ENCODE measurements around the gene ELMO1. TPM values are rescaled to one million over a fixed set of nuclear protein-coding genes. Genes with fewer than 3 reads are reported as not detected.

ELMO1 gene
- total RNA-seq, 1 experiment from 2014 or later: 1.1 TPM

DNA sequence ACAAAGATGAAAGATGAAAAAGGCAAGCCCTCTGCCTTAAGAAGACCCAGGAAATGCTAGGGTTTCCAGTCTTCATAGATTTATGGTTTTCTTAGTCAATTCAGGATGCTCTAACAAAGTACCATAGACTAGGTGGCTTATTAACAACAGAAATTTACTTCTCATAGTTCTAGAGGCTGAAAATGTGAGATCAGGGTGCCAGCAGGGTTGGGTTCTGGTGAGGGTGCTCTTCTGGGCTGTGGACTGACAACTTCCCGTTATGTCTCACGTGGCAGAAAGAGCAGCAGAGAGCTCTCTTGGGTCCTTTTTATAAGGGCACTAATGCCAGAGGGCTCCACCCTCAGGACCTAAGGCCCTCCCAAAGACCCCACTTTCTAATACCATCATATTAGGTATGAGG, 23.7 kb downstream of the ELMO1 start:
- Histone ChIP-seq H3K9me3 (ENCODE audit: control insufficient read depth in 1 of 2, insufficient read depth in 1 of 2, low read depth in 1 of 2, low read length in 2 of 2) (no peaks in the 10 kb centered on the region), H3K36me3 (ENCODE audit: control insufficient read depth in 1 of 2, insufficient read depth in 2 of 2, low read length in 2 of 2) (no peaks in the 10 kb centered on the region), H3K27ac (ENCODE audit: low read depth, low read length) (no peak overlapping the region), H3K9me2 (ENCODE audit: insufficient read depth) (no peaks in the 10 kb centered on the region), H2AFZ (ENCODE audit: low read depth, low read length, poor library complexity, severe bottlenecking) (no peak overlapping the region), H3K4me2 (ENCODE audit: low read length) (no peak overlapping the region), H3K4me3 (replicated peaks in 1 of 2; ENCODE audit: low read depth in 1 of 2, low read length in 2 of 2) (no peak overlapping the region), H3K27me3 (ENCODE audit: insufficient read depth, low read length) (peaks cover 57% of the 10 kb centered on the region), H3K79me2 (ENCODE audit: insufficient read depth, low read length) (no peaks in the 10 kb centered on the region), H3K9ac (ENCODE audit: low read length) (no peak overlapping the region), H3K4me1 (ENCODE audit: control insufficient read depth in 1 of 2, insufficient read depth in 2 of 2, low read length in 2 of 2) (no peaks in the 10 kb centered on the region), H4K20me1 (ENCODE audit: insufficient read depth) (no peaks in the 10 kb centered on the region)
- CTCF ChIA-PET: no interaction called here
- TF ChIP-seq ZNF274 (IDR thresholded peaks at IDR 0.05; ENCODE audit: low read depth, low read length) (no peak), POLR2A (IDR thresholded peaks at IDR 0.05; ENCODE audit: borderline replicate concordance, extremely low read depth, insufficient read depth, insufficient read length) (no peak), SIN3A (IDR thresholded peaks at IDR 0.05; ENCODE audit: low read depth) (no peak), SRF (IDR thresholded peaks at IDR 0.05; ENCODE audit: low read depth) (no peak), ZFX (IDR thresholded peaks at IDR 0.05) (no peak), TCF7L2 (IDR thresholded peaks at IDR 0.05; ENCODE audit: borderline replicate concordance, extremely low read depth, insufficient read depth, insufficient read length) (no peak), POLR2AphosphoS5 (IDR thresholded peaks at IDR 0.05; ENCODE audit: low read depth, low read length) (no peak), YY1 (IDR thresholded peaks at IDR 0.05; ENCODE audit: extremely low read depth, insufficient replicate concordance, low read depth, low read length) (no peak), SP1 (IDR thresholded peaks at IDR 0.05; ENCODE audit: low read depth) (no peak), RAD21 (IDR thresholded peaks at IDR 0.05; ENCODE audit: low read depth) (no peak)
- TF ChIP-seq, protein P1, sequence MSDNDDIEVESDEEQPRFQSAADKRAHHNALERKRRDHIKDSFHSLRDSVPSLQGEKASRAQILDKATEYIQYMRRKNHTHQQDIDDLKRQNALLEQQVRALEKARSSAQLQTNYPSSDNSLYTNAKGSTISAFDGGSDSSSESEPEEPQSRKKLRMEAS (IDR thresholded peaks at IDR 0.05): no peak
- TF ChIP-seq, protein P2, sequence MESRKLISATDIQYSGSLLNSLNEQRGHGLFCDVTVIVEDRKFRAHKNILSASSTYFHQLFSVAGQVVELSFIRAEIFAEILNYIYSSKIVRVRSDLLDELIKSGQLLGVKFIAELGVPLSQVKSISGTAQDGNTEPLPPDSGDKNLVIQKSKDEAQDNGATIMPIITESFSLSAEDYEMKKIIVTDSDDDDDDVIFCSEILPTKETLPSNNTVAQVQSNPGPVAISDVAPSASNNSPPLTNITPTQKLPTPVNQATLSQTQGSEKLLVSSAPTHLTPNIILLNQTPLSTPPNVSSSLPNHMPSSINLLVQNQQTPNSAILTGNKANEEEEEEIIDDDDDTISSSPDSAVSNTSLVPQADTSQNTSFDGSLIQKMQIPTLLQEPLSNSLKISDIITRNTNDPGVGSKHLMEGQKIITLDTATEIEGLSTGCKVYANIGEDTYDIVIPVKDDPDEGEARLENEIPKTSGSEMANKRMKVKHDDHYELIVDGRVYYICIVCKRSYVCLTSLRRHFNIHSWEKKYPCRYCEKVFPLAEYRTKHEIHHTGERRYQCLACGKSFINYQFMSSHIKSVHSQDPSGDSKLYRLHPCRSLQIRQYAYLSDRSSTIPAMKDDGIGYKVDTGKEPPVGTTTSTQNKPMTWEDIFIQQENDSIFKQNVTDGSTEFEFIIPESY (IDR thresholded peaks at IDR 0.05; ENCODE audit: extremely low read depth, insufficient replicate concordance, low read length): no peak
- TF ChIP-seq, protein P3, sequence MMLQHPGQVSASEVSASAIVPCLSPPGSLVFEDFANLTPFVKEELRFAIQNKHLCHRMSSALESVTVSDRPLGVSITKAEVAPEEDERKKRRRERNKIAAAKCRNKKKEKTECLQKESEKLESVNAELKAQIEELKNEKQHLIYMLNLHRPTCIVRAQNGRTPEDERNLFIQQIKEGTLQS (IDR thresholded peaks at IDR 0.05): no peak
- DNase-seq (ENCODE audit: low read depth, low spot score) (no peak), ATAC-seq (no peak)
- POLR2A ChIA-PET: no interaction called here
- intact Hi-C loops (cut with micrococcal nuclease): no loop called here
- no TSS peak for BruUV-seq (replicated peaks)
- RAD21 ChIA-PET (ENCODE audit: low non-redundant PET in 1 of 2, low total read pairs in 2 of 2, uncharacterized antibody in 2 of 2, unreplicated experiment in 2 of 2): no interaction called here
